Progenitor cell of endocrine pancreas (in vitro differentiated cells): ENCODE measurements around the gene RBM19. TPM values are rescaled to one million over a fixed set of nuclear protein-coding genes. Genes with fewer than 3 reads are reported as not detected.
"Not testable (repeated sequence)": the region's sequence is repeated elsewhere in the genome, so short reads cannot be mapped to it uniquely, and the experiment has no call there.

ENCODE experiments used
- DNase-seq: peaks from one replicate; pipeline ENCODE4 v3.0.0; 2021; ENCODE audit warnings: low spot score; ENCODE audit not compliant: unreplicated experiment
- H3K27ac Mint-ChIP-seq: 2 replicates; pipeline ENCODE4 v1.8.0; 2021; ENCODE audit warnings: mild to moderate bottlenecking, moderate library complexity, mixed read lengths
- H3K27me3 Mint-ChIP-seq: 2 replicates; pipeline ENCODE4 v1.8.0; 2021; ENCODE audit warnings: mixed read lengths
- H3K36me3 Mint-ChIP-seq: 2 replicates; pipeline ENCODE4 v1.8.0; 2022; ENCODE audit warnings: mixed read lengths; ENCODE audit not compliant: insufficient read depth
- H3K4me1 Mint-ChIP-seq: 2 replicates; pipeline ENCODE4 v1.8.0; 2021; ENCODE audit warnings: low read depth, mixed read lengths
- H3K4me3 Mint-ChIP-seq: 2 replicates; pipeline ENCODE4 v1.8.0; 2021; ENCODE audit warnings: low read depth, mild to moderate bottlenecking, moderate library complexity, mixed read lengths
- H3K9me3 Mint-ChIP-seq: 2 replicates; pipeline ENCODE4 v1.8.0; 2021; ENCODE audit warnings: low read depth, mixed read lengths
- CTCF ChIP-seq: fragments of 200-600 bp; sonication (generic); IDR thresholded peaks from one replicate; pipeline ENCODE4 v1.5.0; 2021; ENCODE audit warnings: antibody characterized with exemption, mild to moderate bottlenecking; ENCODE audit not compliant: unreplicated experiment
- total RNA-seq: library from RNA; stranded (reverse); gene quantifications from 2 replicates; pipeline ENCODE4 v1.2.1, GENCODE V29; 2021

The RBM19 gene
- total RNA-seq, 1 donor from 2014 or later: 39.4 TPM

- no peak for TF ChIP-seq CTCF
- no peaks in the 10 kb centered on the region for H3K4me1 Mint-ChIP-seq
- H3K27me3 Mint-ChIP-seq: peaks cover 34% of the 10 kb centered on the region
- no peaks in the 10 kb centered on the region for H3K36me3 Mint-ChIP-seq
- no peak for DNase-seq
- H3K4me3 Mint-ChIP-seq: no peak overlapping the region
- no peaks in the 10 kb centered on the region for H3K9me3 Mint-ChIP-seq
- no peak overlapping the region for H3K27ac Mint-ChIP-seq
Measured at GRCh38 chr12:114006482-114007425, 40.6 kb upstream of the RBM19 start.

DNA sequence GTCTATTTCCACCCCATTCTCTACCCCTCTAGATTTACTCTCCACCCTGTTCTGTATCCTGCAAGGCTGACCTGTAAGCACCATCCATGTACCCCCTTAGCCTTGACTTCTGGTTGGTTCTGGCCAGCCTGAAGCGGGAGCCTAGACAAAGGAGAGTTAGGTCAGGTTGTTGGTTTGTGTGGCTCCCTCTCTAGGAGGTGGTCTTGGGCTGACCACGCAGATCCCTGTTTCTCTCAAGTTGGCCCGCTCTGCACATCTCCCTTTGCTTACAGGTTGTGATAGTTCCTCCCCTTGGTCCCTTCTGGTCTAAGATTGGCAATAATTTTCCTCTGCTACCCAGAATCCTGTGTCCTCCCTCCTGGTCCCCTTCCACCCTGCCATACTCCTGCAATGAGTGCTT lies 38.3 kb upstream of the RBM19 start:
- Mint-ChIP-seq H3K4me3 (no peak overlapping the region), H3K27me3 (peaks cover 31% of the 10 kb centered on the region), H3K9me3 (no peaks in the 10 kb centered on the region), H3K27ac (no peak overlapping the region), H3K36me3 (no peaks in the 10 kb centered on the region), H3K4me1 (no peaks in the 10 kb centered on the region)
- no peak for TF ChIP-seq CTCF
- DNase-seq: no peak

- no peaks in the 10 kb centered on the region for H3K36me3 Mint-ChIP-seq
- H3K27me3 Mint-ChIP-seq: peaks cover 30% of the 10 kb centered on the region
- no peak for TF ChIP-seq CTCF
- no peak overlapping the region for H3K4me3 Mint-ChIP-seq
- no peak overlapping the region for H3K27ac Mint-ChIP-seq
- H3K4me1 Mint-ChIP-seq: no peaks in the 10 kb centered on the region
- DNase-seq: no peak
- no peaks in the 10 kb centered on the region for H3K9me3 Mint-ChIP-seq
Measured at GRCh38 chr12:114003286-114003685, 37.2 kb upstream of the RBM19 start.

GRCh38 chr12:114001511-114002340 lies 35.6 kb upstream of the RBM19 start:
- H3K9me3 Mint-ChIP-seq: no peaks in the 10 kb centered on the region
- no peak for TF ChIP-seq CTCF
- no peaks in the 10 kb centered on the region for H3K4me1 Mint-ChIP-seq
- DNase-seq: no peak
- H3K36me3 Mint-ChIP-seq: no peaks in the 10 kb centered on the region
- H3K4me3 Mint-ChIP-seq: no peak overlapping the region
- no peak overlapping the region for H3K27ac Mint-ChIP-seq
- peaks cover 33% of the 10 kb centered on the region for H3K27me3 Mint-ChIP-seq

GRCh38 chr12:114000861-114001260 lies 34.7 kb upstream of the RBM19 start:
- peaks cover 37% of the 10 kb centered on the region for H3K27me3 Mint-ChIP-seq
- H3K9me3 Mint-ChIP-seq: no peaks in the 10 kb centered on the region
- H3K36me3 Mint-ChIP-seq: no peaks in the 10 kb centered on the region
- H3K27ac Mint-ChIP-seq: no peak overlapping the region
- no peak for TF ChIP-seq CTCF
- no peak for DNase-seq
- no peaks in the 10 kb centered on the region for H3K4me1 Mint-ChIP-seq
- no peak overlapping the region for H3K4me3 Mint-ChIP-seq

- DNase-seq, H3K4me3 Mint-ChIP-seq, H3K9me3 Mint-ChIP-seq, H3K36me3 Mint-ChIP-seq, H3K4me1 Mint-ChIP-seq, H3K27ac Mint-ChIP-seq: not testable (repeated sequence)
- H3K27me3 Mint-ChIP-seq: peaks cover 41% of the 10 kb centered on the region
Measured at GRCh38 chr12:114000261-114000660, 34.1 kb upstream of the RBM19 start.
